LNCAP (cell line): ENCODE data around the gene BTBD18.

ENCODE experiments used
- TF ChIP-seq, protein P1 (sequence below): fragments of 450-650 bp; IDR thresholded peaks from 2 replicates; pipeline ENCODE4 v1.5.1; 2017; ENCODE audit warnings: mild to moderate bottlenecking

The BTBD18 gene

DNA sequence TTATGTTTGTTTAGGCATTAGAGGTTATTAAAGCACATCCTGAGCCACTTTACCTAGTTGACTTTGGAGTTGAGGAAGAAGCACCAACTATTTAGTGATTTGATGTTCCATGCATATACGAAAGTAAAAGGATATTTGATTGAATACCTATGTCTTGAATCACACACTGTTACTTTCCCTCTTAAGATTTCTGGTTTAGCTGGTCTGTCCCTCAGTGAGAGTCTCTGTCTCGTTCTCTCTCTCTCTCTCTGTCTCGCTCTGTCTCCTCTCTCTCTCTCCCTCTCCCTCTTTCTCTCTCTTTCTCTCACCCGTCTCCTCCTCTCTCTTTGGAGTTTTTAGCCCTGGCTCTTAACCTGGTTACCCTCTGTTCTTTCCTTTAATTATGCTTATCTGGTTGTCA lies 20.9 kb upstream of the BTBD18 start:
- TF ChIP-seq, protein P1, sequence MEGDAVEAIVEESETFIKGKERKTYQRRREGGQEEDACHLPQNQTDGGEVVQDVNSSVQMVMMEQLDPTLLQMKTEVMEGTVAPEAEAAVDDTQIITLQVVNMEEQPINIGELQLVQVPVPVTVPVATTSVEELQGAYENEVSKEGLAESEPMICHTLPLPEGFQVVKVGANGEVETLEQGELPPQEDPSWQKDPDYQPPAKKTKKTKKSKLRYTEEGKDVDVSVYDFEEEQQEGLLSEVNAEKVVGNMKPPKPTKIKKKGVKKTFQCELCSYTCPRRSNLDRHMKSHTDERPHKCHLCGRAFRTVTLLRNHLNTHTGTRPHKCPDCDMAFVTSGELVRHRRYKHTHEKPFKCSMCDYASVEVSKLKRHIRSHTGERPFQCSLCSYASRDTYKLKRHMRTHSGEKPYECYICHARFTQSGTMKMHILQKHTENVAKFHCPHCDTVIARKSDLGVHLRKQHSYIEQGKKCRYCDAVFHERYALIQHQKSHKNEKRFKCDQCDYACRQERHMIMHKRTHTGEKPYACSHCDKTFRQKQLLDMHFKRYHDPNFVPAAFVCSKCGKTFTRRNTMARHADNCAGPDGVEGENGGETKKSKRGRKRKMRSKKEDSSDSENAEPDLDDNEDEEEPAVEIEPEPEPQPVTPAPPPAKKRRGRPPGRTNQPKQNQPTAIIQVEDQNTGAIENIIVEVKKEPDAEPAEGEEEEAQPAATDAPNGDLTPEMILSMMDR: no peak

DNA sequence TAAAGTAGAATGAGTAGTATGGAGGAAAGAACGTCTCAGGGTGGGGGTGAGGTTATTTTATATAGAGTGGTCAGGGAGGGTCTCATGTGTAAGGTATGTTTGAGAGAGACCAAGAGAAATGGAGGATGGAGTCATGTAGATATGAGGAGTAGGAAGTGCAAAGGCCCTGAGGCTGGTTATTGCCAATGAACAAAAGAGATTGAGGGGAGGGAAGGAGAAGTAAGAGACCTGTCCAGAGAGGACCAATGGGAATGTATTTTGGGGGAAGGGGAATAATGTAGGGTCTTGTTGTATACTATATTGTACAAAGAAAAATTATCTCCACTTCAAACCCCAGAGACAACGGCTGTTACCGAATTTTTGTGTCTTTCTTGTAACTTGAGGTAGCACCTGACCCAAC lies 19.7 kb upstream of the BTBD18 start:
- TF ChIP-seq, protein P1: no peak

DNA sequence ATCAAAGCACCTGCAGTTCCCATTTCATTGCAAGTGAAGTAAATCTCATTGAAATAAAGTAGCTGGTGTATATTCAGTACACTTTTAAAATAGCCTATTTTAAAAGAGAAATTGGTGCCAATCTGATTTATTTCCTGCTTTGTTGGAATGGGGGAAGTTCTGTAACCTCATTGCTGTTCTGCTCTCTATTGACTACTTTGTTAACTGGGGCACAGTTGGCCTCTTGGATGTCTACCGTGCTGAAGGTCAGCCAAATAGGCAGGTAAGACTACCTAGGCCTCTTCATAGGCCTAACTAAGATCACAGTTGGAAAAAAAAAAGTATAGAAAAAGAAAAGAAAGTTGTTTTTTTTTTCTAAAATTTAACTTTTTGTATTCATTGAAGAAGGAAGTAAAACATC lies 19.2 kb upstream of the BTBD18 start:
- TF ChIP-seq, protein P1: no peak

DNA sequence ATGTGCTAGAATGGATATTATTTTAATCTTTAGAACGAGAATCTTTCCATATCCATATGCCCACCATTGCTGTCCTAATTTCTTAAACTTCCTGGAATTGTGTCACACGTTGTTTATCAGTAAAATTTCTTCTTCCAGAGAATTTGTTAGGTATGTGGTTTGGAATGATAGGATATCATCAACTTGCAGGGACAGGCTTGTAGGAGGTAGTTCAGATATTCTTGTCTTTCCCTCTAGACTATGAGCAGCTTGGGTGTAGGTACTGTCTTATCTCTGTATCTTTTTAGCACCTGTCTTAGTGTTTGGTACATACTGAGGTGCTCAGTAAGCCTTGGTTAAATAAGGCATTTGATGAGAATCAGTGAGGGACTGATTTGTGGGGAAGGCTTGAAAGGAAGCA lies 13.4 kb upstream of the BTBD18 start:
- TF ChIP-seq, protein P1: no peak

DNA sequence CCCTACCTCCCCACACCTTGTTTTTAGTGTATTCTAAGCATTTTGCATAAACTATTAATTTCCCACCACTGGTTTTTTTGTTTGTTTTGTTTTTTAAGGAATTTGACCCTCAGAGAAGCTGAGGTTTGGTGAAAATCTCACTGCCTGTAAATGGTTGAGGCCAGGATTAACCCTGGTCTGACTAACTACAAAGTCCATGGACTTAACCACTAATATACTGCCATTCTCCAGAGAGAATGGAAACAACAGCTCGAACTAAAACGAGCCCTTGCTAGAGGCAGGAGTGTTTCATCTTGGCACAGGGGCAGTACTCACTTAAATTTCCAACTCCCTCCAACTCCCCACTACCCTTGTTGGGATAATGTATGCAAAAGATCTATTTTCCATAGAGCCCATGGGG lies 12.9 kb upstream of the BTBD18 start:
- TF ChIP-seq, protein P1: no peak

DNA sequence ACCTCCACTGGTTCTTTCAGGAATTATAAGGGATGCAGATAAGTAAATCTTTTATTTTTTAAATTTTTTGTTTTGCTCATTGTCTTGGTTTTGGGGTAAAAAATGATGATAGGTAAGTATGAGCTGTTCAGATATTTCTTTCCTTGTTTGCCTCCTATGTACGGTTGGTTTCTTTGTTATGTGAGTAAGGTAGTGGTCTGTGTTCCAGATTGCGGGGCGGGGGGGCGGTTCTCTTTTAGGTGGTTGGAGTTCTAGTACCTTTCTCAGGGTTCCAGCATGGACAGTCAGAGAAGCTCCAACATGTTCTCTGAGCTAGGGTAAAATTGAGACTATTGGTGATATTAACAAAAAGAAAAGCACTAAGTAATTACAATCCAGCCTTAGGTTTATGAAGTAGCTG lies 12.4 kb upstream of the BTBD18 start:
- TF ChIP-seq, protein P1: no peak

DNA sequence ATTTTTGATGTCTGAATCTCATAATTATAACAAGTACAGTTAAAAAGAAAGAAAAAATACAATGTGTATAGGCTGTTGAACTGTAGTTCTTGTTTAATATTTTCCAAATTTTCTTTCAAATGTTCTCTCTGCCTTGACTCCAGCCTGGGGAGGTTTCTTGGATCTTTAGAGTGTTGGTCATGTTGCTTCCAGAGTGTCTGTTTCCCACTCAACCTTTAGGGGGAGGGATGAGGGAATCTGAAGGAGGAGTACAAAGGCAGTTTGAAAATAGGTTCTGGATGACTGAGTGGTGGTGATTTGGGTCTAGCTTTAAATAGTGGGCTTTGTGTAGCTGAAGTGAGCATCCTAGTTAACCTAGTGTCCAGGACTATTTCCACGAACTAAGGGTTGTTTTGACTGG lies 11.9 kb upstream of the BTBD18 start:
- TF ChIP-seq, protein P1: no peak

DNA sequence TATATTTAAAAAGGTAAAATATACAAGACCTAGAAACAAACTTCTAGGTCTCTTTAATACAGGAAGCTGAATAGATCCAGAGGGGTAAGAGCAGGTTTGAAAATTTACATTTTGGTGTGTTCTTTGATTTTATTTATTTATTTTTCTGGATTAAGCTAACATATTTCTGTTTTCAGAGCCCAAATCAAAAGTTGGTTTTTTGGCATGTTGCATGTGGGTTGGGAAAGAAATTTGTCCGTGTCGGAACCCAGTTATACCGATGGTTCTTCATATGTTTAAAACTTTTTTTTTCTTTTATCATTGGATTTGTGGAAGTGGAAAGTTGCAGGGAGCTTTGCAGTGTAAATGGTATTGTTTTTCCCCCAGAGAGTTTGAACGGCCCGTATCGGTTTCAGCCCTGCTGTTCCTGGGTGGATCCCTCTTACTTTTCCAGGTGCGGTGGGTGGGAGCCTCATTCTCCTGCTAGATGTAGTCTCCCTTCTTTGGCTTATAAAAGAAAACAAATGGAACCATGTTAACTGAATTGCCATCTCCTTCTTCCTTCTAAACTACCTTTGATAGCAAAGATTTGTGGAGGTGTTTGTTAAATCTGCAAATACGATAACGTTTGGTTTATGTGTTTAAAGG lies 10.7 kb upstream of the BTBD18 start:
- TF ChIP-seq, protein P1: no peak
